T-helper 2 cell treated with Interferon-gamma antibody and Interleukin-4, amounts not matched to agents 5 μg/mL and 100 μg/mL, for 36 hours (primary cell): ENCODE data around the gene DISP3.
"Not testable (repeated sequence)": the region's sequence is repeated elsewhere in the genome, so short reads cannot be mapped to it uniquely, and the experiment has no call there.

Source experiments
- DNase-seq: peaks from one replicate; pipeline ENCODE4 v3.0.0; 2021; ENCODE audit warnings: low spot score
- H3K27ac Mint-ChIP-seq: one replicate; pipeline ENCODE4 v1.8.0; 2021; ENCODE audit warnings: mild to moderate bottlenecking, mixed read lengths
- H3K27me3 Mint-ChIP-seq: one replicate; pipeline ENCODE4 v1.8.0; 2021; ENCODE audit warnings: low read depth, mixed read lengths
- H3K36me3 Mint-ChIP-seq: one replicate; pipeline ENCODE4 v1.8.0; 2021; ENCODE audit warnings: low read depth, mixed read lengths
- H3K4me1 Mint-ChIP-seq: one replicate; pipeline ENCODE4 v1.8.0; 2021; ENCODE audit warnings: low read depth, mixed read lengths
- H3K4me3 Mint-ChIP-seq: one replicate; pipeline ENCODE4 v1.8.0; 2022; ENCODE audit warnings: mild to moderate bottlenecking, moderate library complexity, mixed read lengths
- H3K9me3 Mint-ChIP-seq: one replicate; pipeline ENCODE4 v1.8.0; 2021; ENCODE audit warnings: mixed read lengths

The DISP3 gene

GRCh38 chr1:11578004-11578403 lies 99.0 kb downstream of the DISP3 start:
- H3K4me1 Mint-ChIP-seq, result no peaks in the 10 kb centered on the region
- peaks cover 1% of the 10 kb centered on the region for H3K27me3 Mint-ChIP-seq
- H3K4me3 Mint-ChIP-seq, result no peak overlapping the region
- no peaks in the 10 kb centered on the region for H3K36me3 Mint-ChIP-seq
- no peak overlapping the region for H3K27ac Mint-ChIP-seq
- no peak for DNase-seq
- no peaks in the 10 kb centered on the region for H3K9me3 Mint-ChIP-seq

DNA sequence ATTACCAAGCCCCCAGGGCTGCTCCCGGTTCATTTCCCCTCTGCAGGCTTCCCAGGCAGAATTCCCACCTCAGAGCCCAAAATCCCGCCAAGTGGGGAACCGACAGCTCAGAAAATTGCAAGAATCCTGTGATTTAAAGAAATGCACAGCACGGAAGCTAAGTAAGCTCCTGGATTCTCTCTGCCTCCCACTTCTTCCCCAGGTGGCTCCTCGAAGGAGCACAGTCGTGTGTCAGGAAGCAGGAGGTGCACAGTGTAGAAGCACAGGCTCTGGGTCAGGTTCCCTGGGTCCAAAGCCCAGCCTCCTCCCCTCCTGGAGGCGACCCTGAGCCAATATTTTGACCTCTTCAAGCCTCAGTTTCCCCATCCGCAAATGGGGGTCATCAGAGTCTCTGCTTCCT lies 100.6 kb downstream of the DISP3 start:
- H3K4me1 Mint-ChIP-seq, result no peaks in the 10 kb centered on the region
- no peak for DNase-seq
- H3K27me3 Mint-ChIP-seq, result peaks cover 3% of the 10 kb centered on the region
- H3K36me3 Mint-ChIP-seq, result no peaks in the 10 kb centered on the region
- H3K4me3 Mint-ChIP-seq, result no peak overlapping the region
- no peaks in the 10 kb centered on the region for H3K9me3 Mint-ChIP-seq
- no peak overlapping the region for H3K27ac Mint-ChIP-seq

DNA sequence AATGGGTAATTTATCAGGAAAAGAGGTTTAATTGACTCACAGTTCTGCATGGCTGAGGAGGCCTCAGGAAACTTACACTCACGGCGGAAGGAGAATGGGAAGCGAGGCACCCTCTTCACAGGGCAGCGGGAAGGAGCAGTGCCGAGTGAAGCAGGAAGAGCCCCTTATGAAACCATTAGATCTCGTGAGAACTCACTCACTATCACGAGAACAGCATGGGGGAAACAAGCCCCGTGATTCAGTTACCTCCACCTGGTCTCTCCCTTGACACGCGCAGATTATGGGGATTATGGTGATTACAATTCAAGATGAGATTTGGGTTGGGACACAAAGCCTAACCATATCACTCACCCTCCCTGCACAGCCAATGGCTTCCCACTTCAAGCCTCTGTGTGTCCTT lies 101.1 kb downstream of the DISP3 start:
- not testable (repeated sequence) for H3K27me3 Mint-ChIP-seq, H3K27ac Mint-ChIP-seq, H3K4me1 Mint-ChIP-seq, H3K4me3 Mint-ChIP-seq, DNase-seq, H3K36me3 Mint-ChIP-seq, H3K9me3 Mint-ChIP-seq

DNA sequence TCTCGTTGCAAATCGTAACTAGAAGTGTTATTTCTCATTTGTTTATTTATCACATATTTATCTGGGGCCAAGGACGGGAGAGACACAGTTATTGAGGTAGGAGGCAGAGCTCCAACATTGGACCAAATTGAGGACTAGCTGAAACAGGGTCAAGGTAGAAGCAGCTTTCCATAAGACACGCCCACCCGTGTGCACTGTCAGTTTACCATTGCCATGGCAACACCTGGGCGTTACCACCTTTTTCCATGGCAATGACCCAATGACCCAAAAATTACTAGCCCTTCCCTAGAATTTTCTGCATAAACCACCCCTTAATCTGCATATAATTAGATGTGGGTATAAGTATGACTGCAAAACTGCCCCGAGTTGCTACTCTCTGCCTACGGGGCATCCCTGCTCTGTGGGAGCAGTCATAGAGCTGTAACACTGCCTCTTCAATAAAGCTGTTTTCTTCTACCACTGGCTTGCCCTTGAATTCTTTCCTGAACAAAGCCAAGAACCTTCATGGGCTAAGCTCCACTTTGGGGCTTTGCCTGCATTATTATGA lies 102.6 kb downstream of the DISP3 start:
- Mint-ChIP-seq H3K4me3 (no peak overlapping the region), H3K4me1 (no peaks in the 10 kb centered on the region), H3K9me3 (no peaks in the 10 kb centered on the region), H3K36me3 (no peaks in the 10 kb centered on the region), H3K27me3 (peaks cover 3% of the 10 kb centered on the region), H3K27ac (no peak overlapping the region)
- DNase-seq, result no peak

- Mint-ChIP-seq H3K27me3 (peaks cover 3% of the 10 kb centered on the region), H3K4me1 (no peaks in the 10 kb centered on the region), H3K27ac (no peak overlapping the region), H3K36me3 (no peaks in the 10 kb centered on the region), H3K4me3 (no peak overlapping the region), H3K9me3 (no peaks in the 10 kb centered on the region)
- DNase-seq, result no peak
These were observed 106.4 kb downstream of the DISP3 start for GRCh38 chr1:11585389-11585788.
